ENCODE data around the gene FOXP1. TPM values are rescaled to one million over a fixed set of nuclear protein-coding genes. Genes with fewer than 3 reads are reported as not detected.

Gene FOXP1
- total RNA-seq, 1 experiment from 2014 or later = 2.9 TPM

DNA sequence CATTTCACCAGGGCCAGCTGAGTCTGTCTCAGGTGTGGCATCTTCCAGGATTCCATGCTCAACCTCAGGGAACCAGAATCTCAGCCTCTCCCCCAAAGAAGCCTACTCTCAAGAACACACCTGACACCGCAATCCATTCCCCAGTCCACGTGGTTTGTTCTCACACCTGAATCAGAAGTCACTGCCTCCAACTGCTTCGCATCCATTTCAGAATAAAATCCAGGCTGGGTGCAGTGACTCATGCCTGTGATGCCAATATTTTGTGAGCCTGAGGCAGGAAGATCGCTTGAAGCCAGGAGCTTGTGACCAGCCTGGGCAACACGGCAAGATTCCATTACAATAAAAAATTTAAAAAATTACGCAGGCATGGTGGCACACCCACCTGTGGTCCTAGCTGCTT lies 212.2 kb downstream of the FOXP1 start:
- BruUV-seq (replicated peaks) = no TSS peak
- Histone ChIP-seq H3K27ac (ENCODE audit: low read length) (no peak overlapping the region), H3K4me3 (ENCODE audit: low read depth in 2 of 2, low read length in 2 of 2) (no peak overlapping the region), H3K4me1 (ENCODE audit: control insufficient read depth, insufficient read depth, low read length) (no peaks in the 10 kb centered on the region), H3K36me3 (ENCODE audit: control insufficient read depth, insufficient read depth, low read length) (no peaks in the 10 kb centered on the region), H3K27me3 (ENCODE audit: control insufficient read depth, insufficient read depth, low read length) (no peaks in the 10 kb centered on the region), H3K9me3 (ENCODE audit: control insufficient read depth, insufficient read depth, low read depth, low read length) (no peaks in the 10 kb centered on the region)
- ATAC-seq (no peak), DNase-seq (ENCODE audit: low read depth, low spot score) (no peak)
- intact Hi-C loops (cut with micrococcal nuclease; ENCODE audit: unreplicated experiment) = no loop called here
- ChIA-PET CTCF (no interaction called here), POLR2A (no interaction called here)
- TF ChIP-seq POLR2AphosphoS5 (IDR thresholded peaks at IDR 0.05; ENCODE audit: low read depth, low read length) (no peak), CTCF (IDR thresholded peaks at IDR 0.05) (no peak), TCF7L2 (IDR thresholded peaks at IDR 0.05; ENCODE audit: low read depth, low read length) (no peak), SIN3A (IDR thresholded peaks at IDR 0.05; ENCODE audit: borderline replicate concordance, insufficient read depth, low read depth, low read length) (no peak), REST (IDR thresholded peaks at IDR 0.05; ENCODE audit: insufficient read depth in 1 of 2, low read depth in 2 of 2, low read length in 1 of 2) (no peak)
- in situ Hi-C loops (cut with HindIII; ENCODE audit: low pct_unique_long_range_greater_than_20kb, low sequenced_read_pairs) = no loop called here

- POLR2A ChIA-PET = no interaction called here
- in situ Hi-C loops (cut with HindIII; ENCODE audit: low pct_unique_long_range_greater_than_20kb, low sequenced_read_pairs) = no loop called here
- CTCF ChIA-PET = no interaction called here
- no peak overlapping the region for H3K27ac ChIP-seq (ENCODE audit: low read length)
- no TSS peak for BruUV-seq (replicated peaks)
- no peaks in the 10 kb centered on the region for H3K36me3 ChIP-seq (ENCODE audit: control insufficient read depth, insufficient read depth, low read length)
- no peaks in the 10 kb centered on the region for H3K4me1 ChIP-seq (ENCODE audit: control insufficient read depth, insufficient read depth, low read length)
- ATAC-seq = no peak
- H3K4me3 ChIP-seq (ENCODE audit: low read depth in 2 of 2, low read length in 2 of 2) = no peak overlapping the region
- DNase-seq (ENCODE audit: low read depth, low spot score) = no peak
- intact Hi-C loops (cut with micrococcal nuclease; ENCODE audit: unreplicated experiment) = no loop called here
- TF ChIP-seq SIN3A (IDR thresholded peaks at IDR 0.05; ENCODE audit: borderline replicate concordance, insufficient read depth, low read depth, low read length) = no peak
- no peak for TF ChIP-seq CTCF (IDR thresholded peaks at IDR 0.05)
- TF ChIP-seq REST (IDR thresholded peaks at IDR 0.05; ENCODE audit: insufficient read depth in 1 of 2, low read depth in 2 of 2, low read length in 1 of 2) = no peak
- TF ChIP-seq TCF7L2 (IDR thresholded peaks at IDR 0.05; ENCODE audit: low read depth, low read length) = no peak
- no peak for TF ChIP-seq POLR2AphosphoS5 (IDR thresholded peaks at IDR 0.05; ENCODE audit: low read depth, low read length)
- H3K27me3 ChIP-seq (ENCODE audit: control insufficient read depth, insufficient read depth, low read length) = no peaks in the 10 kb centered on the region
- no peaks in the 10 kb centered on the region for H3K9me3 ChIP-seq (ENCODE audit: control insufficient read depth, insufficient read depth, low read depth, low read length)
These were observed 213.1 kb downstream of the FOXP1 start for GRCh38 chr3:71370467-71370866.

Measured in Panc1 (cell line).